ENCODE results near the gene PIGW. TPM values are rescaled to one million over a fixed set of nuclear protein-coding genes. Genes with fewer than 3 reads are reported as not detected.

PIGW gene
- total and polyA plus RNA-seq, 12 donors = 1.7 to 14.6 (median 4.6) TPM

DNA sequence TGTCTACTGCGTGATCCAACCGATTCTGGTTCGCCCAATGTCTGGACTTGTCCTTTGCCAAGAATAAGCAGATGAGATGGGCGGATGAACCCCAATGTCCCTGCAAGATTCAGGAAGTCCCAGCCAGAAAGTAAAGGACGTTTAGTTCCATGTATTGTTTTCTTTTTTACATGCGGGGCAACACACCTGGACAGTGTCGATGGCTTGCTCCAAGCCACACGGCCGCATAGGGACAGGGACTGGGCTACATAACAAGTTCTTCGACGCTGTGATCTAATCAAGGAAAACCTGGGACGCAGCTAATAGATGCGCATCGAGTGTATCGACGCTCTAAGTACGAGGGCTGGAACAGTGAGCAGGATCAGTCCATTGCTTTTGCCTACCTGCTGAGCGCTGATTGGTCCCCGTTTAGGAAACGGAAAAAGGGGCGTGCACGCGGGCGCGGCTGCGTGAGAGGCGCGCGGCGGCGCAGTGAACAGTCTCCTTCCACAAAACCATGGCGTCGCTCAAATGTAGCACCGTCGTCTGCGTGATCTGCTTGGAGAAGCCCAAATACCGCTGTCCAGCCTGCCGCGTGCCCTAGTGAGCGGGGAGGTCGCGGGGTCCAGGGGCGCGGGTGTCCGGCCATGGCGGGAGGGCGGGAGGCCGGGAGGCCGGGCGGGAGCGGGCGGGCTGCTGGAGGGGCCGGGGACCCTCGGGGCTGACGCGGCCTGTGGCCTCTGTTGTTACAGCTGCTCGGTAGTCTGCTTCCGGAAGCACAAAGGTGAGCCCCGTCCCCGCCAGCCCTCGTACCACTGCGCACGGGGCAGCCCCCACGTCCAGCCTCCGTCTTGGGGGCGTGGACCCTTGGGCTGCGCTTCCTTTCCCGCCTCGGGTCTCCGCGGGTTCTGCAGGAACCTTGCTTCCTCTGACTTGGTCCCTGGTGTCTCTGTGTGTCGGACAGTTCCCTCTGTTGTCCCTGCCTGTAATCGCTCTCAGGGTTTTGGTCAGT lies 48.3 kb upstream of the PIGW start, which contains the start of gene ZNHIT3:
Gene ZNHIT3, plus strand, starts transcription at position 478 of the 991 bp plus-strand sequence. Its CDS starts 19 bp downstream, at position 497.
- Histone ChIP-seq H3K9me3 (replicated peaks in 1 of 3) (no peaks in the 10 kb centered on the region), H3K36me3 (replicated peaks in 1 of 2) (peaks cover 0 to 1% of the 10 kb centered on the region in 2 donors), H3K27ac (peak within 1 kb of the TSS in 4 of 5 donors; percentile 70 to 92 (median 84)), H3K27me3 (no peaks in the 10 kb centered on the region), H3K4me1 (replicated peaks in 1 of 2) (peaks cover 12 to 29% of the 10 kb centered on the region in 2 donors), H3K4me3 (peak within 1 kb of the TSS; percentile 27 to 92 (median 60))
- intact Hi-C loops (cut with DNase I) = loop anchor here in 1 of 2 donors (10.0 kb wide), 1 partner anchor 512 kb away; no protein-coding TSS in a partner anchor
- DNase-seq = peak; percentile 90 to 97 (median 93)
- 0 to 1% (median 0%) methylated on average over 23 to 73 of the region's 73 CpGs for WGBS, 4 donors
- TF ChIP-seq POLR2A (IDR thresholded peaks at IDR 0.05) = peak in 1 of 2 donors; percentile 83
- TF ChIP-seq, protein P1, sequence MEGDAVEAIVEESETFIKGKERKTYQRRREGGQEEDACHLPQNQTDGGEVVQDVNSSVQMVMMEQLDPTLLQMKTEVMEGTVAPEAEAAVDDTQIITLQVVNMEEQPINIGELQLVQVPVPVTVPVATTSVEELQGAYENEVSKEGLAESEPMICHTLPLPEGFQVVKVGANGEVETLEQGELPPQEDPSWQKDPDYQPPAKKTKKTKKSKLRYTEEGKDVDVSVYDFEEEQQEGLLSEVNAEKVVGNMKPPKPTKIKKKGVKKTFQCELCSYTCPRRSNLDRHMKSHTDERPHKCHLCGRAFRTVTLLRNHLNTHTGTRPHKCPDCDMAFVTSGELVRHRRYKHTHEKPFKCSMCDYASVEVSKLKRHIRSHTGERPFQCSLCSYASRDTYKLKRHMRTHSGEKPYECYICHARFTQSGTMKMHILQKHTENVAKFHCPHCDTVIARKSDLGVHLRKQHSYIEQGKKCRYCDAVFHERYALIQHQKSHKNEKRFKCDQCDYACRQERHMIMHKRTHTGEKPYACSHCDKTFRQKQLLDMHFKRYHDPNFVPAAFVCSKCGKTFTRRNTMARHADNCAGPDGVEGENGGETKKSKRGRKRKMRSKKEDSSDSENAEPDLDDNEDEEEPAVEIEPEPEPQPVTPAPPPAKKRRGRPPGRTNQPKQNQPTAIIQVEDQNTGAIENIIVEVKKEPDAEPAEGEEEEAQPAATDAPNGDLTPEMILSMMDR (IDR thresholded peaks at IDR 0.05) = no peak

DNA sequence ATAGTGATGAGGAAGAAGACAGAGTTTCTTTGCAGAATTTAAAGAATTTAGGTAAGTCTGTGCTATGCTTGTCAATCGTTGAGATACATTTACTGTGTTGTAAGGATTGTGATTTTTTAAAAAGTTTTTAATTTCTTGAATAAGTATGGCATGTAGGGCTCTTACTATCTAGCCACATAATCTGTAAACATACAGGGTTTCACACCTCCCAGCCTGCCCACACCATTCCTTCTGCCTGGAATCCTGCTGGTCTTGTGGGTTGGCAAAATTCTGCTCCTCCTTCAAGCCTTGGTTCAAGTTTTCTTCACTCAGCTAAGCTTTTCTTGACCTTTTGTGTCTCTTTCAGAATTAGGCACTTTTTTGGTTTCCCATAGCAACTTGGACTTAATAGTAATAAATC lies 40.8 kb upstream of the PIGW start:
- WGBS, 4 donors = 70 to 95% (median 84%) methylated on average over 1 of the region's 1 CpG
- intact Hi-C loops (cut with DNase I) = no loop called here

DNA sequence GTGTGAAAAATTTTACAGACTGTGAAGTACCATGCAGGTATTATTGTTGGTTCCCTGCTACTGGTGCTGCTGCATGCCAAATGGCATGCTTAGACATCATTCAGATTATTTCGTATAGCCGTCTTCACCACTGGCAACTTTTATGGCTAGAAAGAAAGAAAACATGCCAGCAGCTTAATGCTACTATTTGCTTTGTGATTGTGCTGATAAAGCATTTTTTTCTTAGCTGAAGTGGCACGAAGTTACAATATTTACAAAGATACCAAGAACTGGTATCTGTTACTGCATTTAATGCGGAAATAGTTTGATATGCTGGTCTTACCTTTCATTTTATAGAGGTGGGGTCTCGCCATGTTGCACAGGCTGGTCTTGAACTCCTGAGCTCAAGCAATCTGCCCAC lies 40.1 kb upstream of the PIGW start:
- DNase-seq = no peak
- H3K27ac ChIP-seq = no peak overlapping the region
- WGBS, 4 donors = 81 to 96% (median 91%) methylated on average over 5 of the region's 5 CpGs
- no peak for TF ChIP-seq POLR2A (IDR thresholded peaks at IDR 0.05)
- TF ChIP-seq, protein P1 (IDR thresholded peaks at IDR 0.05) = no peak
- intact Hi-C loops (cut with DNase I) = no loop called here
- H3K4me1 ChIP-seq (replicated peaks in 1 of 2) = no peaks in the 10 kb centered on the region
- peaks cover 0 to 72% of the 10 kb centered on the region in 2 donors for H3K36me3 ChIP-seq (replicated peaks in 1 of 2)
- no peaks in the 10 kb centered on the region for H3K27me3 ChIP-seq
- H3K9me3 ChIP-seq (replicated peaks in 1 of 3) = no peaks in the 10 kb centered on the region
- H3K4me3 ChIP-seq = no peak overlapping the region

More for the DNA sequence above, 40.8 kb upstream of the PIGW start:
- Histone ChIP-seq H3K36me3 (replicated peaks in 1 of 2) (peaks cover 0 to 69% of the 10 kb centered on the region in 2 donors), H3K4me1 (replicated peaks in 1 of 2) (no peaks in the 10 kb centered on the region), H3K9me3 (replicated peaks in 1 of 3) (no peaks in the 10 kb centered on the region), H3K27me3 (no peaks in the 10 kb centered on the region), H3K4me3 (no peak overlapping the region), H3K27ac (no peak overlapping the region)
- no peak for DNase-seq
- TF ChIP-seq, protein P1 (IDR thresholded peaks at IDR 0.05) = no peak
- no peak for TF ChIP-seq POLR2A (IDR thresholded peaks at IDR 0.05)

DNA sequence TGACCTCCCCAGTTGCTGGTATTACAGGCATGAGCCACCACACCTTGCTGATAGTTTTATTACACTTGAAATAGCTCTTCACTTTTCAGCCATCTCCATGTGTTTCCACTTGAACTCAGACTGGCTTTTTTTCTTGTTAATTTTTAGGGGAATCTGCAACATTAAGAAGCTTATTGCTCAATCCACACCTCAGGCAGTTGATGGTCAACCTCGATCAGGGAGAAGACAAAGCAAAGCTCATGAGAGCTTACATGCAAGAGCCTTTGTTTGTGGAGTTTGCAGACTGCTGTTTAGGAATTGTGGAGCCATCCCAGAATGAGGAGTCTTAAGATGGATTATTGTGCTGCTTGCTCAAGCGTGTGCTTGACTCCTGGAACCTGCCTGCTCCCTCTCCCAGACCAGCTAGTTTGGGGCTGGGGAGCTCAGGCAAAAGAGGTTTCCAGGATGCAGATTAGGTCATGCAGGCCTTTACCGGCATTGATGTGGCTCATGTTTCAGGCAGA lies 39.7 kb upstream of the PIGW start:
- WGBS, 4 donors = 68 to 77% (median 72%) methylated on average over 3 of the region's 3 CpGs
- no peak for DNase-seq
- H3K4me3 ChIP-seq = no peak overlapping the region
- H3K9me3 ChIP-seq (replicated peaks in 1 of 3) = no peaks in the 10 kb centered on the region
- no peaks in the 10 kb centered on the region for H3K4me1 ChIP-seq (replicated peaks in 1 of 2)
- intact Hi-C loops (cut with DNase I) = no loop called here
- H3K36me3 ChIP-seq (replicated peaks in 1 of 2) = peaks cover 0 to 72% of the 10 kb centered on the region in 2 donors
- no peaks in the 10 kb centered on the region for H3K27me3 ChIP-seq
- TF ChIP-seq, protein P1 (IDR thresholded peaks at IDR 0.05) = no peak
- TF ChIP-seq POLR2A (IDR thresholded peaks at IDR 0.05) = no peak
- no peak overlapping the region for H3K27ac ChIP-seq
